SK-N-MC (cell line): Measurements from ENCODE around the gene MEI4.
"Not testable (repeated sequence)": the region's sequence is repeated elsewhere in the genome, so short reads cannot be mapped to it uniquely, and the experiment has no call there.

ENCODE experiments used
- DNase-seq: peaks from one replicate; pipeline ENCODE4 v3.0.0-alpha.2; 2011; ENCODE audit warnings: low read depth, low spot score
- H3K27ac ChIP-seq: fragments of 200-600 bp; sonication (generic); 2 replicates; pipeline ENCODE4 v1.5.1; 2016; ENCODE audit warnings: mixed run types
- H3K36me3 ChIP-seq: fragments of 200-600 bp; sonication (generic); 2 replicates; pipeline ENCODE4 v1.6.1; 2017; ENCODE audit warnings: antibody characterized with exemption, low read length, mixed read lengths; ENCODE audit not compliant: insufficient read depth
- H3K4me3 ChIP-seq: fragments of 200-600 bp; sonication (generic); 2 replicates; pipeline ENCODE4 v1.5.1; 2016
- H3K9ac ChIP-seq: fragments of 200-600 bp; sonication (generic); 2 replicates; pipeline ENCODE4 v1.8.0; 2017; ENCODE audit warnings: mixed run types, mixed read lengths; ENCODE audit not compliant: insufficient read length
- H3K9me3 ChIP-seq: fragments of 200-600 bp; sonication (generic); 2 replicates; pipeline ENCODE4 v1.6.1; 2017; ENCODE audit warnings: low read depth, mild to moderate bottlenecking, antibody characterized with exemption, low read length, moderate library complexity, mixed read lengths
- EZH2 ChIP-seq: fragments of 200-600 bp; sonication (generic); IDR thresholded peaks from one replicate; pipeline ENCODE4 v1.6.1; 2017; ENCODE audit warnings: antibody characterized with exemption
- FOXP2 ChIP-seq: optimal IDR thresholded peaks from 2 replicates; pipeline ENCODE3; 2011; ENCODE audit warnings: mild to moderate bottlenecking, moderate library complexity; ENCODE audit not compliant: insufficient read depth; ENCODE audit errors: extremely low read length, control extremely low read depth
- POLR2AphosphoS5 ChIP-seq: IDR thresholded peaks from 2 replicates; pipeline ENCODE4 v1.6.1; 2012; ENCODE audit warnings: mild to moderate bottlenecking, low read depth, low read length, borderline replicate concordance

The MEI4 gene

GRCh38 chr6:77666340-77666739 lies 13.5 kb downstream of the MEI4 start:
- Histone ChIP-seq H3K9me3 (no peaks in the 10 kb centered on the region), H3K9ac (no peak overlapping the region), H3K27ac (no peak overlapping the region), H3K4me3 (no peak overlapping the region), H3K36me3 (no peaks in the 10 kb centered on the region)
- TF ChIP-seq FOXP2 (no peak), POLR2AphosphoS5 (no peak), EZH2 (no peak)
- DNase-seq, result no peak

GRCh38 chr6:77666846-77667245 lies 14.0 kb downstream of the MEI4 start:
- Histone ChIP-seq H3K4me3 (no peak overlapping the region), H3K36me3 (no peaks in the 10 kb centered on the region), H3K9me3 (no peaks in the 10 kb centered on the region), H3K27ac (no peak overlapping the region), H3K9ac (no peak overlapping the region)
- no peak for DNase-seq
- TF ChIP-seq FOXP2 (no peak), POLR2AphosphoS5 (no peak), EZH2 (no peak)

- Histone ChIP-seq H3K36me3 (no peaks in the 10 kb centered on the region), H3K27ac (no peak overlapping the region), H3K9ac (no peak overlapping the region), H3K4me3 (no peak overlapping the region), H3K9me3 (no peaks in the 10 kb centered on the region)
- TF ChIP-seq FOXP2, result no peak
- no peak for TF ChIP-seq EZH2
- no peak for TF ChIP-seq POLR2AphosphoS5
- DNase-seq, result no peak
These were observed 17.1 kb downstream of the MEI4 start for GRCh38 chr6:77669913-77670312.

- Histone ChIP-seq H3K27ac (no peak overlapping the region), H3K9ac (no peak overlapping the region), H3K9me3 (no peaks in the 10 kb centered on the region), H3K4me3 (no peak overlapping the region), H3K36me3 (no peaks in the 10 kb centered on the region)
- DNase-seq, result no peak
- TF ChIP-seq POLR2AphosphoS5 (no peak), EZH2 (no peak), FOXP2 (no peak)
These were observed 21.4 kb downstream of the MEI4 start for GRCh38 chr6:77674211-77674610.

GRCh38 chr6:77678048-77678447 lies 25.2 kb downstream of the MEI4 start:
- Histone ChIP-seq H3K36me3 (no peaks in the 10 kb centered on the region), H3K9me3 (no peaks in the 10 kb centered on the region), H3K9ac (no peak overlapping the region), H3K27ac (no peak overlapping the region), H3K4me3 (no peak overlapping the region)
- TF ChIP-seq EZH2 (no peak), FOXP2 (no peak), POLR2AphosphoS5 (no peak)
- no peak for DNase-seq

GRCh38 chr6:77683515-77683914 lies 30.7 kb downstream of the MEI4 start:
- TF ChIP-seq FOXP2 (no peak), POLR2AphosphoS5 (no peak), EZH2 (no peak)
- H3K36me3 ChIP-seq, result no peaks in the 10 kb centered on the region
- no peak overlapping the region for H3K27ac ChIP-seq
- H3K9ac ChIP-seq, result no peak overlapping the region
- no peak for DNase-seq
- no peak overlapping the region for H3K4me3 ChIP-seq
- no peaks in the 10 kb centered on the region for H3K9me3 ChIP-seq

GRCh38 chr6:77686931-77687330 lies 34.1 kb downstream of the MEI4 start:
- no peak for TF ChIP-seq EZH2
- no peak for TF ChIP-seq FOXP2
- TF ChIP-seq POLR2AphosphoS5, result no peak
- Histone ChIP-seq H3K36me3 (no peaks in the 10 kb centered on the region), H3K4me3 (no peak overlapping the region), H3K27ac (no peak overlapping the region), H3K9me3 (no peaks in the 10 kb centered on the region), H3K9ac (no peak overlapping the region)
- DNase-seq, result no peak

- Histone ChIP-seq H3K9ac (no peak overlapping the region), H3K9me3 (no peaks in the 10 kb centered on the region), H3K27ac (no peak overlapping the region), H3K36me3 (no peaks in the 10 kb centered on the region), H3K4me3 (no peak overlapping the region)
- DNase-seq, result no peak
- TF ChIP-seq POLR2AphosphoS5 (no peak), EZH2 (no peak), FOXP2 (no peak)
These were observed 35.8 kb downstream of the MEI4 start for GRCh38 chr6:77688649-77689048.

GRCh38 chr6:77700095-77700494 lies 47.3 kb downstream of the MEI4 start:
- not testable (repeated sequence) for H3K9ac ChIP-seq, H3K27ac ChIP-seq, H3K4me3 ChIP-seq, H3K9me3 ChIP-seq, H3K36me3 ChIP-seq, DNase-seq

GRCh38 chr6:77707603-77708002 lies 54.8 kb downstream of the MEI4 start:
- Histone ChIP-seq H3K4me3 (no peak overlapping the region), H3K9ac (no peak overlapping the region), H3K27ac (no peak overlapping the region), H3K9me3 (no peaks in the 10 kb centered on the region), H3K36me3 (no peaks in the 10 kb centered on the region)
- no peak for DNase-seq
- TF ChIP-seq POLR2AphosphoS5, result no peak
- TF ChIP-seq FOXP2, result no peak
- TF ChIP-seq EZH2, result no peak
